ENCODE measurements around the gene TNS4. TPM values are rescaled to one million over a fixed set of nuclear protein-coding genes. Genes with fewer than 3 reads are reported as not detected.

The TNS4 gene
- total and polyA plus RNA-seq, 2 of the 4 experiments (the other 2 are of a cell fraction) = not detected

GRCh38 chr17:40535924-40536294, 34.5 kb upstream of the TNS4 start:
- Histone ChIP-seq H3K23ac (ENCODE audit: low read depth, low read length) (peak overlapping the region; percentile 91), H2BK15ac (ENCODE audit: low read depth, low read length) (peak overlapping the region; percentile 100), H3K9me3 (ENCODE audit: control insufficient read depth, insufficient read depth, low read length) (no peaks in the 10 kb centered on the region), H3K14ac (replicated peaks; ENCODE audit: low read depth, low read length) (peak overlapping the region; percentile 94), H4K91ac (ENCODE audit: insufficient read depth, low read depth, low read length) (peak overlapping the region; percentile 99), H2AK9ac (replicated peaks; ENCODE audit: low read depth, low read length, poor library complexity) (peak overlapping the region; percentile 97), H2BK5ac (ENCODE audit: low read depth, low read length, poor library complexity, severe bottlenecking) (peak overlapping the region; percentile 95), H3K4me2 (ENCODE audit: low read depth, low read length) (no peak overlapping the region), H3K79me1 (ENCODE audit: low read depth in 1 of 2, low read length in 2 of 2) (peaks cover 0 to 22% of the 10 kb centered on the region in 2 experiments; a peak in 2 of 4 replicates), H3K18ac (ENCODE audit: low read depth, low read length) (peak overlapping the region; percentile 94), H4K8ac (ENCODE audit: low read depth in 2 of 2, low read length in 2 of 2) (peak overlapping the region; percentile 97), H4K5ac (ENCODE audit: low read depth, low read length) (peak overlapping the region; percentile 99), H3K36me3 (ENCODE audit: control insufficient read depth, insufficient read depth, low read length) (no peaks in the 10 kb centered on the region), H2AK5ac (ENCODE audit: low read depth, low read length) (peak overlapping the region; percentile 100), H4K20me1 (ENCODE audit: insufficient read depth, low read length) (no peaks in the 10 kb centered on the region), H3K56ac (ENCODE audit: extremely low read depth, insufficient read depth, low read length) (peak overlapping the region; percentile 63), H3K4me3 (ENCODE audit: insufficient read depth, low read depth, low read length) (no peak overlapping the region), H2BK120ac (ENCODE audit: low read depth, low read length) (peak overlapping the region; percentile 99), H3K27ac (ENCODE audit: insufficient read depth, low read length) (peak overlapping the region; percentile 76), H2AFZ (replicated peaks; ENCODE audit: low read length, poor library complexity) (peak overlapping the region; percentile 89), H3K27me3 (ENCODE audit: control insufficient read depth, insufficient read depth, low read length) (no peaks in the 10 kb centered on the region), H2BK20ac (ENCODE audit: low read depth, low read length) (peak overlapping the region; percentile 97), H3K9ac (ENCODE audit: low read depth, low read length) (peak overlapping the region; percentile 3), H3K4me1 (ENCODE audit: control insufficient read depth, insufficient read depth, low read length) (peaks cover 43% of the 10 kb centered on the region), H3K9me1 (ENCODE audit: insufficient read depth, low read length) (peaks cover 52% of the 10 kb centered on the region), H3K4ac (ENCODE audit: low read depth, low read length) (peak overlapping the region; percentile 99)
- intact Hi-C loops (cut with micrococcal nuclease) = no loop called here
- no CpG with 5 or more reads among the region's 3 CpGs for WGBS, 2 experiments (ENCODE audit: extremely low coverage in 2 of 2, insufficient read length in 1 of 2)
- no TSS peak for BruUV-seq (replicated peaks)
- in situ Hi-C loops (cut with MboI; ENCODE audit: low sequenced_read_pairs) = loop anchor here (5.0 kb wide), 1 partner anchor 234 kb away; no protein-coding TSS in a partner anchor
- CTCF ChIA-PET = interaction anchor here (0.8 to 4.2 kb wide), 2 partner anchors 24 to 60 kb away, joined by 4 to 19 read pairs; no protein-coding TSS in a partner anchor
- TF ChIP-seq RAD21 (IDR thresholded peaks at IDR 0.05; ENCODE audit: low read length) (no peak), USF2 (IDR thresholded peaks at IDR 0.05; ENCODE audit: low read depth, low read length) (peak; percentile 64; the same call in 1 of the 2 replicates)
- dilution Hi-C loops (cut with HindIII; ENCODE audit: low sequenced_read_pairs, unreplicated experiment) = no loop called here
- no peak for ATAC-seq (ENCODE audit: low read depth)
- DNase-seq = no peak
- POLR2A ChIA-PET (ENCODE audit: unreplicated experiment) = interaction anchor here (0.6 to 1.6 kb wide), 2 partner anchors 23 to 118 kb away, joined by 3 to 5 read pairs; partner anchors contain the start of gene TOP2A
